HG03060 (cell line): Measurements from ENCODE around the gene MADD.
A peak's percentile ranks its signal among the peaks of the same experiment; 100 is the strongest.

Experiments
- ATAC-seq: cut with Tn5 transposase; IDR thresholded peaks from one replicate; pipeline ENCODE4 v1.9.1; 2021; ENCODE audit warnings: low read depth, moderate number of reproducible peaks; ENCODE audit not compliant: unreplicated experiment

Gene MADD

DNA sequence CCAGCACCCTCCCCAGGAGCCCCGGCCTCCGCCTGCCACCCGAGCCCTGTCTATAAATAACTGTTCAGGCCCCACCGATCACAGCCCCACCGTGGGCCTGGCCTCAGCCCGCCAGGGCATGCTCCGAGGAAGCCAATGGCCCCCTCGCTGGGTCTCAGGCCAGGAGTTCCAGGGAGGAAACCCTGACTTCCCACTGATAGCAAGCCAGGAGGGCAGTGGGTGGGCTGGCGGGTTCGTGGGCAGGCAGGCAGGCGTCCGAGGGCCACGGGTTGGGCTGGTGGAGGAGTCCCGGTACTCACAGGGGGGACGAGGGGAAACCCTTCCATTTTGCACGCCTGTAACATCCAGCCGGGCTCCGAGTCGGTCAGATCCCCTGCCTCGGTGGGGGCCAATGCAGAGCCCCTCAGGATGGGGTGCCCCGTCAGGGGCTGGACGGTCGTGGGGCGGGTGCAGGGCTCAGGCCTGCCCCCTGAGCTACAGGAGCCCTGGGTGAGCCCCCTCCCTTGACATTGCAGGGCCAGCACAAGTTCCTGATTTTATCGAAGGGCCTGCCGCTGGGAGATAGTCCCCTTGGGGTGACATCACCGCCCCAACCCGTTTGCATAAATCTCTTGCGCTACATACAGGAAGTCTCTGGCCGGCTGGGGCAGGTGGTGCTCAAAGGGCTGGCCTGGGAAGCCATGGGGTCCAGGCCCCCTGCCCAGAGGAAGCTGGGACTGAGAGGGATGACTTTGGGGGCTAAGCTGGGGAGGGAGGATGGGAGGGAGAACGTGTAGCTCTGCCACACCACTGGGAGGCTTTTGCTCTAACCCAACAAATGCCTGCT lies 108.3 kb downstream of the MADD start, which contains the start of gene SPI1:
TSS of gene SPI1 (minus strand) at position 538 of the 826 bp plus-strand sequence. CDS start at position 344, 194 bp downstream.
- peak; percentile 62 for ATAC-seq

GRCh38 chr11:47378836-47379170 lies 108.9 kb downstream of the MADD start:
- no peak for ATAC-seq

DNA sequence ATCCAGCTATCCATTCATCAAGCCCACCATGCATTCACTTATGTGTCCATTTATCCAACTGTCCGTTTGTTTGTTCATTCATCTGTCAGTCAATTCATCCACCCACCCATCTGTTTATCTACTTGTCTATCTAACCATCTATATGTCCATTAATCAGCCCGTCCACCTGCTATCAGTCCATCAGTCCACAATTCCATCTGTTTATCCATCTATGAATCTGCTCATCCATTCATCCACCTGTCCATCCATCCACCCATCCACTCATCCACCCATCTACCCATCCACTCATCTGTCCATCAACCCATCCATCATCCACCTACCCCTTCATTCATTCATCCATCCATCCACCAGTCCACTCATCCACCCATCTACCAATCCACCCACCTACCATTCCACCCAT lies 109.4 kb downstream of the MADD start:
- no peak for ATAC-seq
